GM13976 (cell line): ENCODE results near the gene ING3.

Experiments used
- DNase-seq: peaks from one replicate; pipeline ENCODE4 v3.0.0; 2012; ENCODE audit warnings: low spot score
- in situ Hi-C: fragments of 300-500 bp; cut with MboI; formaldehyde crosslinking; loops from one replicate; pipeline ENCODE4 v1.12.0; 2022; ENCODE audit warnings: low sequenced_read_pairs, mixed read lengths, inconsistent platforms; ENCODE audit not compliant: unreplicated experiment
- TF ChIP-seq, protein P1 (sequence below): IDR thresholded peaks from 2 replicates; pipeline ENCODE4 v1.5.1; 2012; ENCODE audit warnings: borderline replicate concordance, mild to moderate bottlenecking; ENCODE audit not compliant: insufficient read depth; ENCODE audit errors: extremely low read depth, missing control alignments, control extremely low read depth

The ING3 gene

GRCh38 chr7:120950539-120951308 lies at the start of gene ING3:
Gene ING3, plus strand, starts transcription at chr7:120950777. Its CDS starts 120 bp downstream, at chr7:120950897.
- TF ChIP-seq, protein P1, sequence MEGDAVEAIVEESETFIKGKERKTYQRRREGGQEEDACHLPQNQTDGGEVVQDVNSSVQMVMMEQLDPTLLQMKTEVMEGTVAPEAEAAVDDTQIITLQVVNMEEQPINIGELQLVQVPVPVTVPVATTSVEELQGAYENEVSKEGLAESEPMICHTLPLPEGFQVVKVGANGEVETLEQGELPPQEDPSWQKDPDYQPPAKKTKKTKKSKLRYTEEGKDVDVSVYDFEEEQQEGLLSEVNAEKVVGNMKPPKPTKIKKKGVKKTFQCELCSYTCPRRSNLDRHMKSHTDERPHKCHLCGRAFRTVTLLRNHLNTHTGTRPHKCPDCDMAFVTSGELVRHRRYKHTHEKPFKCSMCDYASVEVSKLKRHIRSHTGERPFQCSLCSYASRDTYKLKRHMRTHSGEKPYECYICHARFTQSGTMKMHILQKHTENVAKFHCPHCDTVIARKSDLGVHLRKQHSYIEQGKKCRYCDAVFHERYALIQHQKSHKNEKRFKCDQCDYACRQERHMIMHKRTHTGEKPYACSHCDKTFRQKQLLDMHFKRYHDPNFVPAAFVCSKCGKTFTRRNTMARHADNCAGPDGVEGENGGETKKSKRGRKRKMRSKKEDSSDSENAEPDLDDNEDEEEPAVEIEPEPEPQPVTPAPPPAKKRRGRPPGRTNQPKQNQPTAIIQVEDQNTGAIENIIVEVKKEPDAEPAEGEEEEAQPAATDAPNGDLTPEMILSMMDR = no peak
- in situ Hi-C loops = no loop called here
- peak; percentile 87 for DNase-seq

GRCh38 chr7:120915314-120916105 lies 35.1 kb upstream of the ING3 start:
- TF ChIP-seq, protein P1 = no peak
- no peak for DNase-seq
- in situ Hi-C loops = no loop called here

DNA sequence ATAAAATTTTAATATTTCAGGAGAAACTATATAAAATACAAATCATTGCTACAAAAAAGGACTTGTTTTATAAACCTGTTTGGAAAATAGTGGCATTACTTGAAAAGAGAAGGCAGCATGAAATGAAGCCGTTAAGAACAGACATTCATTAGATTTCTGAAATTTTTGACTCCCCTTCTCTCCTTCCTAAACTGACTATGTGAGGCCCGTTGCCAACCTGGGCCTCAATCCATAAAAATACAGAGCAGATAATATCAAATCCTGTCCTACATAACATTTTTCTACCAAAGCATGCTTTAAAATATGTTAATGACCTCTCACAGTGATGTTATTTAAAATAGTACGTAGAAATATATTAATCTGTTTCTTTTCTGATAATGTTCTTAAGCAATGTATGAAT lies 34.5 kb upstream of the ING3 start:
- TF ChIP-seq, protein P1 = no peak
- no peak for DNase-seq
- in situ Hi-C loops = no loop called here

DNA sequence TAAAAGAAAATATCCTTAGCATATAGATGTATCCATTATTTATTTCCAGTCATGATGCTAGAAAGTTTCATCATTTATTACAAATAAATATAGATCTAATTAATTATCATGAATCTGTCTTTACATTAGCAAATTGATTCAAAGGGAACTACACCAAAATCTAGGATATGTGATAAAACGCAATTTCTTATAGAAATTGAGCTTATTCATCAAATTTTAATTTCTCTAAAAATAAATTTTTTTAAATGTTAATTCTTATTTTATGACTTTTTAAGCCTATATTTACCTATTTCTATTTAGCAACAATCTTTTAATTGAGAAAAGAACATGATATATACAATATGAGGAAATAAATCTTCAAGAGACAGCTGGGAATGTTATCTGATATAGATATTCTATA lies 34.0 kb upstream of the ING3 start:
- TF ChIP-seq, protein P1 = no peak
- DNase-seq = no peak
- in situ Hi-C loops = no loop called here

DNA sequence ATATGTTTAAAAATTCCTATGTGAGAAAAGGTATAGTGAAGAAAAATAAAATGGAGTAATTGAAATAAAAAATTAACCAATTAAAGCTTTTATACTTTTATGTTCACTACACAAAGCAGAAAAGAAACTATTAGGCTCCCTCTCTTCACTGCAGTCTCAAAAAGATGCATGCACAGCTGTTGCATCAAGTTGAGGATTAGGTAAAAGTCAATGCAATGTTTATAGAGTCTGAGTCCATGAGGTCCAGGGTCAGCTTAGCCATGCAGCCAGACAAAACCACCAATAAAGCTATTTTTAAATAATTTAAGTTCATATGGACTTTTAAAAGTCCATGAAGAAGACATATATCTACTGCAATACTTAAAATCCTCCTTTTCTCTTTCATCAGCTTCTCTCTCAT lies 31.1 kb upstream of the ING3 start:
- DNase-seq = no peak
- TF ChIP-seq, protein P1 = no peak
- in situ Hi-C loops = no loop called here

DNA sequence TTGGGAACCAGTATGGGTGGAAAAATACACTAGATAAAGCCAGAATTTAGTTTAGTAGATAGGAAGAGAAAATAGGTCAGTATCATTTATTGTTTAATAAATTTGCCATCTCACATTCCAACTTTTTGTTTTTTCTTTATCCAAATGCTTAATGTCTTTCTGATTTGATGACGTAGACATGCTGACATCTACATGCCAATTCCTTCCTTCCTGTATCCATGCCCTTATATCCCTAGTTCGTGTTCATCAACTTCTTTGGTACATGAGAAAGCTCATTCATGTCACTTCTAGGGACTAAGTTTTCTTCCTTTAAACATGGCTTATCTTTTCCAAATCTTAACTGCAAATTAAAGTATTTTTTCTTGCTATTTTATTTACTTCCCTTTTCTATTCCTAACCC lies 30.5 kb upstream of the ING3 start:
- no peak for DNase-seq
- in situ Hi-C loops = no loop called here

More for the DNA sequence above, 30.5 kb upstream of the ING3 start:
- TF ChIP-seq, protein P1 = no peak
